ENCODE measurements around the gene SMTNL1. TPM values are rescaled to one million over a fixed set of nuclear protein-coding genes. Genes with fewer than 3 reads are reported as not detected.

The SMTNL1 gene
- total RNA-seq, 1 donor from 2014 or later, result 45.2 TPM

DNA sequence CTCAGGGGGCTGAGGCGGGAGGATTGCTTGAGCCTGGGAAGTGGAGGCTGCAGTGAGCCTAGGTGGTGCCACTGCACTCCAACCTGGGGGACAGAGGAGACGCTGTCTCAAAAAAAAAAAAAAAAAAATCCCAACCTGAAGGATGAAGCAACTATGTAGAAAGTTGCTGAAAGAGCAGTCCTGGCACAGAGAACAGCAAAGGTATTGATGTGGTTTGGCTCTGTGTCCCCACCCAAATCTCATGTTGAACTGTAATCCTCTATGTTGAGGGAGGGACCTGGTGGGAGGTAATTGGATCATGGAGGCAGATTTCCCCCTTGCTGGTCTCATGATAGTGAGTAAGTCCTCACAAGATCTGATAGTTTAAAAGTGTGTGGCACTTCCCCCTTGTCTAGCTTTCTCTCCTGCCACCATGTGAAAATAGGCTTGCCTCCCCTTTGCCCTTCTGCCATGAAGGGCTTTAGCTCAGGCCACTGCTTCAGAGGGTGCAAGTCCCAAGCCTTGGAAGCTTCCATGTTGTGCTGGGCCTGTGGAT, 49.4 kb downstream of the SMTNL1 start:
- Mint-ChIP-seq H3K27me3 (ENCODE audit: unreplicated experiment) (peaks cover 3% of the 10 kb centered on the region), H3K4me1 (ENCODE audit: unreplicated experiment) (no peaks in the 10 kb centered on the region), H3K27ac (ENCODE audit: unreplicated experiment) (no peak overlapping the region), H3K9me3 (ENCODE audit: unreplicated experiment) (no peaks in the 10 kb centered on the region), H3K4me3 (ENCODE audit: unreplicated experiment) (no peak overlapping the region), H3K36me3 (ENCODE audit: low read depth, unreplicated experiment) (peaks cover 3% of the 10 kb centered on the region)
- TF ChIP-seq, protein P1, sequence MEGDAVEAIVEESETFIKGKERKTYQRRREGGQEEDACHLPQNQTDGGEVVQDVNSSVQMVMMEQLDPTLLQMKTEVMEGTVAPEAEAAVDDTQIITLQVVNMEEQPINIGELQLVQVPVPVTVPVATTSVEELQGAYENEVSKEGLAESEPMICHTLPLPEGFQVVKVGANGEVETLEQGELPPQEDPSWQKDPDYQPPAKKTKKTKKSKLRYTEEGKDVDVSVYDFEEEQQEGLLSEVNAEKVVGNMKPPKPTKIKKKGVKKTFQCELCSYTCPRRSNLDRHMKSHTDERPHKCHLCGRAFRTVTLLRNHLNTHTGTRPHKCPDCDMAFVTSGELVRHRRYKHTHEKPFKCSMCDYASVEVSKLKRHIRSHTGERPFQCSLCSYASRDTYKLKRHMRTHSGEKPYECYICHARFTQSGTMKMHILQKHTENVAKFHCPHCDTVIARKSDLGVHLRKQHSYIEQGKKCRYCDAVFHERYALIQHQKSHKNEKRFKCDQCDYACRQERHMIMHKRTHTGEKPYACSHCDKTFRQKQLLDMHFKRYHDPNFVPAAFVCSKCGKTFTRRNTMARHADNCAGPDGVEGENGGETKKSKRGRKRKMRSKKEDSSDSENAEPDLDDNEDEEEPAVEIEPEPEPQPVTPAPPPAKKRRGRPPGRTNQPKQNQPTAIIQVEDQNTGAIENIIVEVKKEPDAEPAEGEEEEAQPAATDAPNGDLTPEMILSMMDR (IDR thresholded peaks at IDR 0.05; ENCODE audit: unreplicated experiment), result no peak
- no peak for DNase-seq (ENCODE audit: low spot score)

DNA sequence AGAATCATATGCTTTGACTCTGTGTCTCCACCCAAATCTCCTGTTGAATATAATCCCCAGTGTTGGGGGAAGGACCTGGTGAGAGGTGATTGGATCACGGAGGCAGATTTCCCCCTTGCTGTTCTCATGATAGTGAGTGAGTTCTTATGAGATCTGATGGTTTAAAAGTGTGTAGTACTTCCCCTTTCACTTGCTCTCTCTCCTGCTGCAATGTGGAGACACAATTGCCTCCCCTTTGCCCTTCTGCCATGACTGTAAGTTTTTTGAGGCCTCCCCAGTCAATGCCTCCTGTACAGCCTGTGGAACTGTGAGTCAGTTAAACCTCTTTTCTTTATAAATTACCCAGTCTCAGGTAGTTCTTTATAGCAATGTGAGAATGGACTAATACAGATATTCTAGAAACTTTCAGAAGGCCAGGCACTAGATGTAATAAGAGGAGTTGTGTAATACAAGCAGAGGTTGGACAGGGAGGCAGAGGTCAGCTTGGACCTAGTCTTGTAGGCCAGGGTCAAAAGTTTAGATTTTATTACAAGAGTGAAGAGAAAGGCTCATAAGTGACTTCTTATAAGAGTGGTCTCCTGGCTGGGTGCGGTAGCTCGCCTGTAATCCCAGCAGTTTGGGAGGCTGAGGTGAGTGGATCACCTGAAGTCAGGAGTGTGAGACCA, 50.8 kb downstream of the SMTNL1 start:
- H3K9me3 Mint-ChIP-seq (ENCODE audit: unreplicated experiment), result no peaks in the 10 kb centered on the region
- H3K4me3 Mint-ChIP-seq (ENCODE audit: unreplicated experiment), result no peak overlapping the region
- TF ChIP-seq, protein P1 (IDR thresholded peaks at IDR 0.05; ENCODE audit: unreplicated experiment), result no peak
- peaks cover 6% of the 10 kb centered on the region for H3K4me1 Mint-ChIP-seq (ENCODE audit: unreplicated experiment)
- peaks cover 3% of the 10 kb centered on the region for H3K36me3 Mint-ChIP-seq (ENCODE audit: low read depth, unreplicated experiment)
- no peak for DNase-seq (ENCODE audit: low spot score)
- no peak overlapping the region for H3K27ac Mint-ChIP-seq (ENCODE audit: unreplicated experiment)
- H3K27me3 Mint-ChIP-seq (ENCODE audit: unreplicated experiment), result peaks cover 3% of the 10 kb centered on the region

DNA sequence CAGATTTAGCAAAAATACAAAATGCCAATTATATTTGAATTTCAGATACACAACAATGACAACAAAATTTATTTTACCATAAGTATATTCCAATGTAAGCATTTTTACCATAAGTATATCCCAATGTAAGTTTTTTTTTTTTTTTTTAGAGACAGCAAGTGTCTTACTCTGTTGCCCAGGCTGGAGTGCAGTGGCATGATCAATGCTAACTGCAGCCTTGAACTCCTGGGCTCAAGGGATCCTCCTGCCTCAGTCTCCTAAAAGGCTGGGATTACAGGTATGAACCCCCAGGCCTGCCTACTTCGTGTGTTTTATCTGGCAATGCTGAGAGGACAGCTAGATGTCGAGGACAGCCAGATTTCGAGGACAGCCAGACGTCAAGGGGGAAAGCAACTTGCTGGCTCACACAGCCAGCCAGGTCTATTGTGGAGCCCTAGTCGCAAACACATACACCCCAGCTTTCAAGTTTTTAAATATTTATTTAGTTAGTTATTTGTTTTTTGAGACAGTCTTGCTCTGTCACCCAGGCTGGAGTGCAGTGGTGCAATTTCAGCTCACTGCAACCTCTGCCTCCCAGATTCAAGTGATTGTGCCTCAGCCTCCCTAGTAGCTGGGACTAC, 59.0 kb downstream of the SMTNL1 start:
- TF ChIP-seq, protein P1 (IDR thresholded peaks at IDR 0.05; ENCODE audit: unreplicated experiment), result no peak
- Mint-ChIP-seq H3K27ac (ENCODE audit: unreplicated experiment) (peak overlapping the region; percentile 61), H3K9me3 (ENCODE audit: unreplicated experiment) (no peaks in the 10 kb centered on the region), H3K4me3 (ENCODE audit: unreplicated experiment) (no peak overlapping the region), H3K4me1 (ENCODE audit: unreplicated experiment) (peaks cover 50% of the 10 kb centered on the region), H3K36me3 (ENCODE audit: low read depth, unreplicated experiment) (peaks cover 13% of the 10 kb centered on the region), H3K27me3 (ENCODE audit: unreplicated experiment) (peaks cover 10% of the 10 kb centered on the region)
- no peak for DNase-seq (ENCODE audit: low spot score)

DNA sequence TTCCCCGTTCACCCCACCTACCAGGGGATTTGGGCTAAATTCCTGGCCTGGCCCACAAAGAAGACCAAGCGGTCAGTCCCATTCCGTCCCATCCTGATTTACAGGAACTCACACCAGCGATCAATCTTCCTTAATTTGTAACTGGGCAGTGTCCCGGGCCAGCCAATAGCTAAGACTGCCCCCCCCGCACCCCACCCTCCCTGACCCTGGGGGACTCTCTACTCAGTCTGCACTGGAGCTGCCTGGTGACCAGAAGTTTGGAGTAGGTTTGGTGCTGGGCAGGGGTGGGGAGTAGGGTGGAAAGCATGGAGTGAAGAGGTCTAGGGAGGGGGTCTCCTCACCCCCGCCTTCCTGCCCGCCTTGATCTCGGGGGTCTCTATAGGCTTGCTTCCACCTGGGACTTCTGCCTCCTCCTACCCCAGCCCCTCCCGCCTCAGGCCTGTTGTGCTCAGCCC, 60.1 kb downstream of the SMTNL1 start, which contains the start of gene SERPING1:
Gene SERPING1 (plus strand): TSS at position 225 of the 455 bp plus-strand sequence. CDS start 586 bp downstream, outside the sequence.
- Mint-ChIP-seq H3K4me3 (ENCODE audit: unreplicated experiment) (peak within 1 kb of the TSS; percentile 92), H3K27ac (ENCODE audit: unreplicated experiment) (peak within 1 kb of the TSS; percentile 96), H3K4me1 (ENCODE audit: unreplicated experiment) (peaks cover 52% of the 10 kb centered on the region), H3K9me3 (ENCODE audit: unreplicated experiment) (no peaks in the 10 kb centered on the region), H3K27me3 (ENCODE audit: unreplicated experiment) (peaks cover 10% of the 10 kb centered on the region), H3K36me3 (ENCODE audit: low read depth, unreplicated experiment) (peaks cover 22% of the 10 kb centered on the region)
- TF ChIP-seq, protein P1 (IDR thresholded peaks at IDR 0.05; ENCODE audit: unreplicated experiment), result no peak
- no peak for DNase-seq (ENCODE audit: low spot score)

Measured in endothelial cell (in vitro differentiated cells).